Bronchus fibroblast of lung (primary cell): ENCODE measurements around the gene FKRP. TPM values are rescaled to one million over a fixed set of nuclear protein-coding genes. Genes with fewer than 3 reads are reported as not detected.

ENCODE experiments used
- total RNA-seq: library from RNA; depleted of rRNA; stranded (reverse); fragments of >200 nt; gene quantifications from 2 replicates; pipeline ENCODE4 v1.2.3, GENCODE V29; 2015

FKRP gene
- total RNA-seq: 19.5 and 29.6 TPM in 2 replicates

GRCh38 chr19:46745521-46746280 lies at the start of gene FKRP:
Gene FKRP (plus strand): TSS chr19:46746057. CDS start chr19:46755451, 9,394 bp downstream.

GRCh38 chr19:46717034-46717715 lies 28.7 kb upstream of the FKRP start, which contains the start of gene PRKD2:
Gene PRKD2 (minus strand): TSS chr19:46717114. CDS start chr19:46716370, 744 bp downstream.

GRCh38 chr19:46746281-46747057 lies 612 bp downstream of the FKRP start, which contains the start of gene STRN4:
Gene STRN4 (minus strand): TSS chr19:46746450. CDS start chr19:46746430, 20 bp downstream.

GRCh38 chr19:46788262-46788967 lies 42.6 kb downstream of the FKRP start, which contains the start of gene SLC1A5:
Gene SLC1A5 (minus strand): TSS chr19:46788594. CDS start chr19:46787965, 629 bp downstream.

Other genes with a start within 250 kb of the FKRP start
- 259 and 274 TPM in 2 replicates for gene CALM3, start 144.7 kb upstream of the FKRP start, total RNA-seq
- 7.6 and 9.1 TPM in 2 replicates for gene PTGIR, start 121.0 kb upstream of the FKRP start, total RNA-seq
- gene GNG8, start 109.9 kb upstream of the FKRP start, total RNA-seq: not detected in 2 replicates
- gene DACT3, start 84.9 kb upstream of the FKRP start, total RNA-seq: 0.89 and 1.8 TPM in 2 replicates
- 15.8 and 17.8 TPM in 2 replicates for gene PRKD2, start 28.9 kb upstream of the FKRP start, total RNA-seq
- gene STRN4, start 393 bp downstream of the FKRP start, total RNA-seq: 65.7 and 76.3 TPM in 2 replicates
- gene SLC1A5, start 42.5 kb downstream of the FKRP start, total RNA-seq: 282 and 284 TPM in 2 replicates
- 280 and 286 TPM in 2 replicates for gene AP2S1, start 104.8 kb downstream of the FKRP start, total RNA-seq
- gene ARHGAP35, start 114.9 kb downstream of the FKRP start, total RNA-seq: 20.0 and 20.1 TPM in 2 replicates